Testis (tissue), 2 donors: ENCODE results near the gene ORC6.

Experiments
- POLR2A ChIP-seq: fragments of 450-650 bp; IDR thresholded peaks from one replicate; pipeline ENCODE4 v1.6.1; 2017; ENCODE audit warnings: antibody characterized with exemption, mild to moderate bottlenecking, moderate library complexity
- TF ChIP-seq, protein P1 (sequence below), 3 experiments: fragments of 450-650 bp in 2 of 3; fragments of 200-600 bp in 1 of 3; sonication (generic) in 1 of 3; IDR thresholded peaks; one replicate each; pipeline ENCODE4 v1.5.1; 2016 to 2019; ENCODE audit warnings: antibody characterized with exemption in 3 of 3, mild to moderate bottlenecking in 2 of 3, moderate library complexity in 1 of 3

DNA sequence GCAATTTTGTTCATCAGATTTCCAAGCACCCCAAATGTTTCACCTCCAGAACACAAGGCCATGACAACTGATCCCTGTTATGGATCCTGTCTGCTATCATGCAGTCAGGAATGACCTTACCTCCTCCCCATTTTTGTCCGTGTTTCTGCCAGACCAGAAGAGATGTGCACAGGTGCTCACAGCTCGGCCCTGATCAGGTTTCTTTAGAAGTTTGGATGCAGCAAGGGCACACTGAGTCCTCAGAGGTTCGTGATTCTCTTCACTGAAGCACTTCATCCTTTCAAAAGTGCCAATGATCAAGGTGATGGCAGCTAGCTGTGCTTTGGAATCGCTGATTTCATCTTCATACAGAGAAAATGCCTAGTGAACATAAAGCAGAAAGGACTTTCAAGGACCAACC lies 27.3 kb upstream of the ORC6 start:
- TF ChIP-seq POLR2A, result no peak
- TF ChIP-seq, protein P1, sequence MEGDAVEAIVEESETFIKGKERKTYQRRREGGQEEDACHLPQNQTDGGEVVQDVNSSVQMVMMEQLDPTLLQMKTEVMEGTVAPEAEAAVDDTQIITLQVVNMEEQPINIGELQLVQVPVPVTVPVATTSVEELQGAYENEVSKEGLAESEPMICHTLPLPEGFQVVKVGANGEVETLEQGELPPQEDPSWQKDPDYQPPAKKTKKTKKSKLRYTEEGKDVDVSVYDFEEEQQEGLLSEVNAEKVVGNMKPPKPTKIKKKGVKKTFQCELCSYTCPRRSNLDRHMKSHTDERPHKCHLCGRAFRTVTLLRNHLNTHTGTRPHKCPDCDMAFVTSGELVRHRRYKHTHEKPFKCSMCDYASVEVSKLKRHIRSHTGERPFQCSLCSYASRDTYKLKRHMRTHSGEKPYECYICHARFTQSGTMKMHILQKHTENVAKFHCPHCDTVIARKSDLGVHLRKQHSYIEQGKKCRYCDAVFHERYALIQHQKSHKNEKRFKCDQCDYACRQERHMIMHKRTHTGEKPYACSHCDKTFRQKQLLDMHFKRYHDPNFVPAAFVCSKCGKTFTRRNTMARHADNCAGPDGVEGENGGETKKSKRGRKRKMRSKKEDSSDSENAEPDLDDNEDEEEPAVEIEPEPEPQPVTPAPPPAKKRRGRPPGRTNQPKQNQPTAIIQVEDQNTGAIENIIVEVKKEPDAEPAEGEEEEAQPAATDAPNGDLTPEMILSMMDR (IDR thresholded peaks at IDR 0.05), result no peak
